HG03095 (cell line): ENCODE results near the gene ZSCAN22.
A peak's percentile ranks its signal among the peaks of the same experiment; 100 is the strongest.
"Not testable (repeated sequence)": the region's sequence is repeated elsewhere in the genome, so short reads cannot be mapped to it uniquely, and the experiment has no call there.

Source experiments
- ATAC-seq: cut with Tn5 transposase; IDR thresholded peaks from one replicate; pipeline ENCODE4 v1.9.1; 2021; ENCODE audit warnings: moderate library complexity; ENCODE audit not compliant: unreplicated experiment

ZSCAN22 gene

DNA sequence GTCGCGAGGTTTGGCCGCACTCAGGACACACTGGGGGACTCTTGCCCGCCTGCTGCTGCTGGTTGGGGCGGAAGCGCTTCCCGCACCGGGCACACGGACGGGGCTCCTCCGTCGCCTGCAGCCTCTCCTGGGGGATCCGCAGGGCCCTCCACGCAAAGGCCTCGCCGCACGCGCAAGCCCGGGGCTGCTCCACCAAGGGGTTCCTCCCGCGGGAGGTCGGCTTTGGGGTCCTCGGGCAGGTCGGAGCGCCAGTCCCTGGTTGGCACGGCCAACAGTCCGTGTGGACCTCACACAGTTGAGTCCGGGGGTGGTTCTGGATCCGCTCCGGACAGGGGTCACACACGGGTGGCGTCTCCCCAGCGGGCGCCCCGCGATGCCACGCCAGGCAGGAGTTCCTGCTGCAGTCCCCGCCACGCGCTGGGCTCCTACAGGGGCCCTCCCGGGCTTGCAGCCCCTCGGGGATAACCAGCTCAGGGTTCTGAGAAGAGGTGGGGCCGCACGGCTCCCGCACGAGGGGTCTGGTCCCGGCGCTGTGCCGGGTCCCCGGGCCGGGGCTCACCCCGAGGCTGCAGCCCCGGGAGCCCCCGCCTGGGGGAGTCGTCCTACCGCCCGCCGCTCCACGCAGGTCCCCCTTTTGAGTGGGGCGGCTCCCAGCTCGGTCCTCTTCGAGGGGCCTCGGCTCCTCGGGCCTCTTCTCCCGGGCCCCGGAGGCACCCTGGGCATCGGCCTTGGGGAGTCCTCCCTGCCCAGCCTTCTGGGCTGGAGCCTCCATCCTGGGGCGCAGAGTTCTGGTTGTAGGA lies 42.0 kb downstream of the ZSCAN22 start:
- no peak for ATAC-seq

GRCh38 chr19:58372311-58373133 lies 45.7 kb downstream of the ZSCAN22 start:
- ATAC-seq: no peak

- no peak for ATAC-seq
Measured at GRCh38 chr19:58374200-58374599, 47.4 kb downstream of the ZSCAN22 start.

DNA sequence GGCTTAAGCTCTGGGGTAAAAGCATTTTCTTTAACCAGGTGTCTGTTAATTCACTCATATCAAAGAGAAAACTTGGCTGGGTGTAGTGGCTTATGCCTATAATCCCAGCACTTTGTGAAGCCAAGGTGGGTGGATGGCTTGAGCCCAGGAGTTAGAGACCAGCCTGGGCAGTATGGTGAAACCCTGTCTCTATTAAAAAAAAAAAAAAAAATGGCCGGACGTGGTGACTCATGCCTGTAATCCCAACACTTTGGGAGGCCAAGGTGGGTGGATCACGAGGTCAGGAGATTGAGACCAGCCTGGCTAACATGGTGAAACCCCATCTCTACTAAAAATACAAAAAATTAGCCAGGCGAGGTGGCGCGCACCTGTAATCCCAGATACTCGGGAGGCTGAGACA lies 49.9 kb downstream of the ZSCAN22 start:
- not testable (repeated sequence) for ATAC-seq

GRCh38 chr19:58379246-58379645 lies 52.5 kb downstream of the ZSCAN22 start:
- ATAC-seq: no peak

GRCh38 chr19:58380037-58380661 lies 53.4 kb downstream of the ZSCAN22 start:
- ATAC-seq: no peak

DNA sequence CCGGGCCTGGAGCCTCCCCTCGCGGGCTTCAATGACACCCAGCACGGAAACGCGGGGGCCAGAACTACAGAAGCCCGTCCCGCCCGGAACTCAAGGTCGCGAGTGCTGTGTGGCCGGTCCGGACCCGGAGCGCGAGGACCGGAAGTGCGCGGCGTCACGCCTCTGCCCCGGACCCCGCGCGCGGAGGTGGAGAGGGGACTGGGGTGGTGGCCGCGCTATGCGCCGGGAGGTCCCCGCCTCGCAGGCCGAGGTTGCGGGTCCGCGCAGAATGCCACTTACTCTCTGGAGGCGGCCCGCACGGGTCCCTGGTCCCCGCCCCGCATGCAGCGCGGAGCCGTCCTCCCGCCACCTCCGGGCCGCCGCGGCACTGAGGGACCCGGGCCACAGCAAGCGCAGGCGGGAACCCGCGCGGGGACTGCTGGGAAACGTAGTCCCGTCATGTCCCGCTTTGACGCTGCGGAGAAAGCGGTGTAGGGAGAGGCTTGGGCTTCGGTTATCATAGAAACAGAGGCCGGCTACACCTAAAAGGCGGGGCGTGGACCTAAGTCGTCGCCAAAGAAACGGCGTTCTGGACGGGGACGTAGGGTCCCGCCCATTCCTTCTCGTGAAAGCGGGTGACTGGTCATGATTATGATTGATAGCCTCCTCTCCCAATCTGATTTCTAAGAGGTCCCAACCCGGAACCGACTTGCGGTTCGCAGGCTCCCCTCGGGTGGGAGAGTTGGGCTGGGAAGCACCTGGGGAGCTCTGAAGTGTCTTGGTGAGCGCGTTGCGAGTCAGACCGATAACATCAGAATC lies 54.1 kb downstream of the ZSCAN22 start, which contains the start of gene ZNF837:
Gene ZNF837 (minus strand): TSS at position 369 of the 798 bp plus-strand sequence. CDS start 11,698 bp downstream, outside the sequence.
- peak; percentile 68 for ATAC-seq

GRCh38 chr19:58381460-58382212 lies 54.8 kb downstream of the ZSCAN22 start:
- ATAC-seq: no peak

DNA sequence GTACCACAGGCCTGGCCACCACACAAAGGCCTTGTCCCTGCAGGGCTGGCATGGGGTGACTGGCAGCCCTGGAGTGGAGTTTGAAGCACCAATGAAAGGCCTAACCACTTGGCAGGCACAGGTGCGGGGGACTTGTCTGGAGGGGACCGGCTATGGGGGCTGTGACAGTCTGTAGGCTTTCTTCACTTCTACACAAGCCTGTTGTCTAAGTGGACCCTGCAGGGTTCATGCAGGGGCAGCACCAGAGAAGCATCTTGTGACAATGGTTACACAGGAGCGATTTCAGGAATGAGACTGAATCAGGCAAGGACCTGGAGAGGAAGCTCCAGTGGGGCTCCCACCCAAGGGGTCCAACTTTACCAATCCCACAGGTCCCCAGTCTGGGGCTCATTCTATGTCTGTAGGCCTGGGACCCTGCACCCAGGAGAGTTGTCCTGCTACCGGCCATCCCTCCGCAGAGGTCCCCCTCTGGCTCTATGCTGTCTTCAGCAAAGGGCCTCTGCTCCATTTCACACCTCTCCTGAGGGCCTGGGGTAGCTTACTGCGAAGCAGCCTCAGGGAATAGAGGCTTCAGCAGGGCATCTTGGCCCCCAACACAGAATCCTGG lies 56.3 kb downstream of the ZSCAN22 start:
- no peak for ATAC-seq

DNA sequence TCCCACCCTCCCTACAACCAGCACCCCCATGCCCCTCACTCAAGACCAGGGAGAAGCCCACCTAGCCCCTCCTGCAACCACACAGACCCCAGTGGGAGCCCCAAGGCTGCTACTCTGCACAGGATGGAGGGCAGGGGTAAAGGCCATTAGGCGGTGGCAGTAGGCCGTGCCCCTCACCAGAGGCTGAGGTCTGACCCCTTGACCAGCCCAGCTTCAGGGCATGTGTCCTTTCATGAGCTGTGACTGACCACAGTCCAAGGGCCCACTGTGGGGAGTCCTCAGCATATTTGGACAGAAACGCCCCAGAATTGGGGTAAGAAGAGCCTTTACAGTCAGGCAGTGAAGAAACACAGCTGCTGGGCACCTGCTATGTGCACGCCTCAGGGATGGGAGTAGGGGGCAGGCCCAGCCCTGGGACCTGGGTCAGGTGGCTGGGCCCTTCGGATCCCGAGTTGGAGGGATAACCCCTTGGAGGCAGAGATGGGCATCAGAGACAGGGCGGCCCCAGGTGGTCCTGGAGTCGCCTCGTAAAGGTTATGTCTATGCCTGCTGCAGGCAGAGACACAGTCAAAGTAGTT lies 58.6 kb downstream of the ZSCAN22 start:
- no peak for ATAC-seq

DNA sequence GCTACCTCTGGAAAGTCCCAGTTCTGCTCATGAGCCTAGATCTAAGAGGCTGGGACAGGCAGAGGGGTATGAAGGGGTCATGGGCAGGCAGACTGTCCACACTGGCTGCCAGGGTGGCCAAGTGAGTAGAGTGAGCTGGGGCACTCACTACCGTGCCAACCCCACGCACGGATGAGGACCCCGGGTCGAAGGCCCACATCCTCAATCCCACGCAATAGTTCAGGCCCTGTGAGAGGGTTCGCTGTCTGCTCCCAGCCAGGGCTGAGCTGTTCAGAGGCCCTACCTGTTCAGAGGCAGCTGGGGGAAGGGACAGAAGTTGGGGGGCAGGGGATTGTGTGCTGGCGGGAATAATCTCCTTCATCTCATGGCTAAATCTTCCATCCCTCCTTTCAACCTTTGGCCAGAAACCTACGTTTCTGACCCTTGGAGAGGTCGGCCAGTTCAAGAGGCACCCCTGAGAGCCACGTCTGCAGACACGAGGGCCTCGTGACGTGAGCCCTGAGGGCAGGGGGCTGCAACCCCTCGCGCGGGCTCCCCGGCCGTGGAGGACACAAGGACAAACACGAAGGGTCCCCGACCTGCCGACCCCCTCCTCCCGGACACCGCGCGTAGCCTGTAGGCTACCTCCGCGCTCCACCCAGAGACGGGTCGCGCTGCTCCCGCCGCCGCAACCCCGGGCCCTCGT lies 59.2 kb downstream of the ZSCAN22 start:
- ATAC-seq: peak; percentile 1

- ATAC-seq: peak; percentile 75
Measured at GRCh38 chr19:58386576-58387337, 60.0 kb downstream of the ZSCAN22 start, which contains the start of gene RPS5. Gene RPS5 (plus strand): TSS chr19:58387269. CDS start chr19:58388138, 869 bp downstream.

- no peak for ATAC-seq
Measured at GRCh38 chr19:58387338-58388174, 60.8 kb downstream of the ZSCAN22 start.

- no peak for ATAC-seq
Measured at GRCh38 chr19:58388175-58388526, 61.4 kb downstream of the ZSCAN22 start.
